Astrocyte of the spinal cord (primary cell): ENCODE data around the gene TOB1.

Experiments used
- DNase-seq: peaks from one replicate; pipeline ENCODE4 v3.0.0; 2011; ENCODE audit warnings: low read depth, low spot score
- H3K4me3 ChIP-seq: 2 replicates; pipeline ENCODE4 v1.5.1; 2011; ENCODE audit warnings: low read depth, mild to moderate bottlenecking, low read length, moderate library complexity
- CTCF ChIP-seq: IDR thresholded peaks from 2 replicates; pipeline ENCODE4 v1.5.1; 2012; ENCODE audit warnings: low read depth, mild to moderate bottlenecking, low read length, inconsistent platforms
- in situ Hi-C: cut with HindIII; loops from 2 replicates; pipeline ENCODE4 v1.10.0; 2017; ENCODE audit warnings: low sequenced_read_pairs

The TOB1 gene

GRCh38 chr17:50841949-50842354 lies 24.2 kb downstream of the TOB1 start:
- peak; percentile 86 for TF ChIP-seq CTCF
- in situ Hi-C loops, result no loop called here
- DNase-seq, result peak; percentile 56
- H3K4me3 ChIP-seq, result no peak overlapping the region

- no peak overlapping the region for H3K4me3 ChIP-seq
- in situ Hi-C loops, result no loop called here
- no peak for TF ChIP-seq CTCF
- no peak for DNase-seq
Observed at GRCh38 chr17:50841277-50841948, 24.7 kb downstream of the TOB1 start.

- in situ Hi-C loops, result no loop called here
- no peak overlapping the region for H3K4me3 ChIP-seq
- TF ChIP-seq CTCF, result no peak
- no peak for DNase-seq
Observed at GRCh38 chr17:50840311-50840851, 25.8 kb downstream of the TOB1 start.

GRCh38 chr17:50839591-50840310 lies 26.4 kb downstream of the TOB1 start:
- no peak for DNase-seq
- no peak overlapping the region for H3K4me3 ChIP-seq
- in situ Hi-C loops, result no loop called here
- TF ChIP-seq CTCF, result no peak

- in situ Hi-C loops, result no loop called here
- no peak for DNase-seq
- H3K4me3 ChIP-seq, result no peak overlapping the region
- TF ChIP-seq CTCF, result no peak
Observed at GRCh38 chr17:50837980-50838954, 27.9 kb downstream of the TOB1 start.
